Stimulated activated CD4-positive, alpha-beta T cell treated with anti-CD3 and anti-CD28 coated beads, Interleukin-2, amount 100 ng/mL, for 24 hours (primary cell): Measurements from ENCODE around the gene LMLN.
A peak's percentile ranks its signal among the peaks of the same experiment; 100 is the strongest.
"Not testable (repeated sequence)": the region's sequence is repeated elsewhere in the genome, so short reads cannot be mapped to it uniquely, and the experiment has no call there.

ENCODE experiments used
- DNase-seq, 2 donors: peaks; one replicate each; pipeline ENCODE4 v3.0.0-alpha.2; 2020

LMLN gene

GRCh38 chr3:198080521-198081384 is 120.7 kb downstream of the LMLN start:
- DNase-seq, result peak; percentile 75 to 80

- no peak for DNase-seq
Observed at GRCh38 chr3:198081421-198081844, 121.4 kb downstream of the LMLN start.

- DNase-seq, result not testable (repeated sequence)
Observed at GRCh38 chr3:198082226-198082625, 122.2 kb downstream of the LMLN start.

- DNase-seq, result no peak
Observed at GRCh38 chr3:198088421-198088955, 128.5 kb downstream of the LMLN start.

GRCh38 chr3:198090795-198091332 is 130.8 kb downstream of the LMLN start:
- no peak for DNase-seq

GRCh38 chr3:198092276-198092675 is 132.3 kb downstream of the LMLN start:
- DNase-seq, result no peak

- DNase-seq, result no peak
Observed at GRCh38 chr3:198093112-198093679, 133.2 kb downstream of the LMLN start.
